Measurements from ENCODE around the gene TRAPPC2. TPM values are rescaled to one million over a fixed set of nuclear protein-coding genes. Genes with fewer than 3 reads are reported as not detected.
"Not testable (repeated sequence)": the region's sequence is repeated elsewhere in the genome, so short reads cannot be mapped to it uniquely, and the experiment has no call there.

TRAPPC2 gene
- total RNA-seq, 1 donor from 2014 or later: 16.6 TPM

DNA sequence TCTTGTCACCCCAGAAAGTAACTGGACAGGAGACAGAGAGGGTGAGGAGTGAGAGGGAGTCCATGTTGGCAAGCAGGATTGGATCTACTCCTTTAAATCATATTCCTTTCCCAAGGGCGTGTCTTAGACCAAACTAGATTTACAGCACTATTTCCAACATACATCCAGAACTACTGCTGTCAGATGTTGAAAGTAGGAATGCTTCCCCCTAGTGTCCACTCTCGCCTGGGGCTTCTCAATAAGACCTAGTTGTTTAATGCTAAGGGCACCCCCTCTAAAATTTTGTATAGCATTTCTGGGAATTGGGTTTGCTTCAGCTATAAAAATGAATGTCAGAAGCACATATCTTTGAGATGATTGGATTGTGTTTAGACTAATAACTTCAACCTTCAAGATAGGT lies 13.4 kb upstream of the TRAPPC2 start:
- no peak overlapping the region for H3K27ac ChIP-seq
- no peaks in the 10 kb centered on the region for H3K4me1 ChIP-seq
- DNase-seq (no peak), ATAC-seq (peak; percentile 64)
- peak; percentile 47 for TF ChIP-seq CTCF (IDR thresholded peaks at IDR 0.05)
- H3K27me3 ChIP-seq: no peaks in the 10 kb centered on the region
- H3K36me3 ChIP-seq: peaks cover 14% of the 10 kb centered on the region
- no peaks in the 10 kb centered on the region for H3K9me3 ChIP-seq
- H3K4me3 ChIP-seq: no peak overlapping the region
- intact Hi-C loops (cut with DNase I): no loop called here

DNA sequence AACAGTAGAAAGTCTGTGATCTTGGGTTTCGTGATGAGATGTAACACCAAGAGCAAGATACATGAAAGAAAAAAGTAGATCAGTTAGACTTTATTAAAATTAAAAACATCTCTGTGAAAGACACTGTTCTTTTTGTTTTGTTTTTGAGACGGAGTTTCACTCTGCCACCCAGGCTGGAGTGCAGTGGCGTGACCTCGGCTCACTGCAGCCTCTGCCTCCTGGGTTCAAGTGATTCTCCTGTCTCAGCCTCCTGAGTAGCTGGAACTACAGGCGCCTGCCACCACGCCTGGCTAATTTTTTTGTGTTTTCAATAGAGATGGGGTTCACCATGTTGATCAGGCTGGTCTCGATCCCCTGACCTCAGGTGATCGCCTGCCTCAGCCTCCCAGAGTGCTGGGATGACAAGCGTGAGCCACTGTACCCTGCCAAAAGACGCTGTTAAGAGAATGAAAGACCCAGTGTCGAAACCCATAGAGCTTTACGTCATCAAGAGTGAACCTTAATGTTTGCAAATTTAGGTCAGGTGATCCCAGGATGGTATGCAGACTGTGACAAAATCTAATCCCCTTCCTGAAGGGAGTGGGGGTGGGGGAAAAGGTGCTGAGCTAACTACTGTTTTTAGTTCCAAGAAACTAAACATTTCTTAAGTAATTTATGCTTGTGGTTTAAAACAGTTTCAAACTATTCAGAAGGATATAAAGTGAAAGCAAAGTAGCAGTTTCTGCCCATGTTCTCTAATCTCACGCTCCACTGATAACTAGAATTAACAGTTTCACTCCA lies 8.2 kb upstream of the TRAPPC2 start:
- intact Hi-C loops (cut with DNase I): no loop called here
- no peak overlapping the region for H3K27ac ChIP-seq
- no peak for DNase-seq

GRCh38 chrX:13741695-13742094 lies 7.3 kb upstream of the TRAPPC2 start:
- H3K9me3 ChIP-seq: no peaks in the 10 kb centered on the region
- H3K4me3 ChIP-seq: no peak overlapping the region
- no peaks in the 10 kb centered on the region for H3K4me1 ChIP-seq
- intact Hi-C loops (cut with DNase I): no loop called here
- peaks cover 12% of the 10 kb centered on the region for H3K36me3 ChIP-seq
- ATAC-seq (no peak), DNase-seq (no peak)
- no peak overlapping the region for H3K27ac ChIP-seq
- no peaks in the 10 kb centered on the region for H3K27me3 ChIP-seq
- TF ChIP-seq CTCF (IDR thresholded peaks at IDR 0.05): no peak

More for the DNA sequence above, 8.2 kb upstream of the TRAPPC2 start:
- H3K4me3 ChIP-seq: no peak overlapping the region
- H3K27me3 ChIP-seq: no peaks in the 10 kb centered on the region
- peak; percentile 75 for ATAC-seq
- H3K36me3 ChIP-seq: peaks cover 14% of the 10 kb centered on the region
- no peaks in the 10 kb centered on the region for H3K4me1 ChIP-seq
- H3K9me3 ChIP-seq: no peaks in the 10 kb centered on the region
- TF ChIP-seq CTCF (IDR thresholded peaks at IDR 0.05): no peak

DNA sequence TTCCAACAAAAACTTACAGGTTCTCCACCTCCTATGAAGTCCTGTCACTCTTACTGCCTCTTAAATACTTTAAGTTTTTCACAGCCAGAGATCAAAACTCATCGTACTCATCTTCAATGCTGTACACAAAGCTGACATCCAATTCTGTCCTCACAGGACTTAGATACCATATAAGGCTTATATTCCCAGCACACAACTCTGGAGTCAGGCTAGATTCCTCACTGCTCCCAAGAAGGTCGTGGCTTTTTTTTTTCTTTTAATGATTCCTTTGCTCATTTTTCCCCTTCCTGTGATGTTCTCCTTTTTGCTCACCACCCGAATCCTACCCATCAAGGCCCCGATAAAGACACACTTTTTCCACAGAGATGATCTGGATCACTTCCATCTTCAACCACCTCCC lies 914 bp downstream of the TRAPPC2 start:
- H3K9me3 ChIP-seq: no peaks in the 10 kb centered on the region
- peak overlapping the region; percentile 88 for H3K27ac ChIP-seq
- H3K27me3 ChIP-seq: no peaks in the 10 kb centered on the region
- no peak for TF ChIP-seq CTCF (IDR thresholded peaks at IDR 0.05)
- H3K4me3 ChIP-seq: peak overlapping the region; percentile 70
- no peaks in the 10 kb centered on the region for H3K4me1 ChIP-seq
- intact Hi-C loops (cut with DNase I): no loop called here
- no peak for ATAC-seq
- DNase-seq: no peak
- H3K36me3 ChIP-seq: no peaks in the 10 kb centered on the region

DNA sequence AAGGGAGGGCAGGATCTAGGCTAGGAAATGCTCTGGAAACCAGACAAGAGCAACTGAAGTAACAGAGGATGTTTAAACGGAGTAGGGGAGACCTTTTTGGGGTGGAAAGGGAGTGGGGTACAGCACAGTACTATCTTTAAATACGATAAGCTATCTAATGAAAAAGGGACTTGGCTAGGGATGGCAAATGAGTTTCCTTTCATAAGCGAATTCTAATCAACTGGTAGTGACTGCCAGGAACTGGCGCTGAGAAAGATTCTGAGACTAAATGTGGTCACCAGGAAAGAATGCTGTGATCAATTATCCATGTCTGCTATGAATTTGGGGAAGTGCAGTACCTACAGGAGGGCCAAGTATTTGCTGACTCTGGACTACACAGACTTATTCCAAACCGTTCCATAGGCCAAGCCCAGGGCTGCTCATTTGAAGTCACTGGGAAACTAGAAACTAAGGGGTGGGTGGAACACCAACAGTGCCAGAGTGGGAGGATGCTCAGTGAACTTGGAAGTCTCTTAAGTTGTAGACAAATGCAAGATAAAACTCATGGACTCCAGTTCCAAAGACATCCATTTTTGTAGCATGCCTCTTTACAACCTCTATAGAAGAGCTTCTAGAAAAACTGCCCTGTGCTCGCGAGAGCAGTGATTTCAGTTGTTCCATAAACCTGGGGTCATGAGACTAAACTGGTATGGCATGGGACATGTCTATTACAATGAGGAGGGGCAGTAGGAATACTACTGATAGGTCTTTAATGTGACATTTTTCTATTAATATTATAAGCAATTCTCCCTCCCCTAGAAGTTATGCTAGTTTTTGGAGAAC lies 2.0 kb downstream of the TRAPPC2 start:
- ATAC-seq (no peak), DNase-seq (no peak)
- H3K27me3 ChIP-seq: no peaks in the 10 kb centered on the region
- intact Hi-C loops (cut with DNase I): no loop called here
- H3K36me3 ChIP-seq: no peaks in the 10 kb centered on the region
- no peaks in the 10 kb centered on the region for H3K9me3 ChIP-seq
- H3K4me3 ChIP-seq: no peak overlapping the region
- no peaks in the 10 kb centered on the region for H3K4me1 ChIP-seq
- H3K27ac ChIP-seq: no peak overlapping the region
- no peak for TF ChIP-seq CTCF (IDR thresholded peaks at IDR 0.05)

GRCh38 chrX:13730523-13730922 lies 3.9 kb downstream of the TRAPPC2 start:
- H3K9me3 ChIP-seq; H3K4me1 ChIP-seq; H3K27ac ChIP-seq; ATAC-seq; H3K4me3 ChIP-seq; intact Hi-C loops (cut with DNase I); DNase-seq; H3K27me3 ChIP-seq; H3K36me3 ChIP-seq: not testable (repeated sequence)

- DNase-seq; H3K4me1 ChIP-seq; H3K36me3 ChIP-seq; ATAC-seq; H3K27me3 ChIP-seq; H3K4me3 ChIP-seq; H3K9me3 ChIP-seq; H3K27ac ChIP-seq; intact Hi-C loops (cut with DNase I): not testable (repeated sequence)
Measured at GRCh38 chrX:13726583-13726982, 7.8 kb downstream of the TRAPPC2 start.

- intact Hi-C loops (cut with DNase I); H3K36me3 ChIP-seq; H3K27me3 ChIP-seq; H3K4me1 ChIP-seq; H3K9me3 ChIP-seq; H3K27ac ChIP-seq; ATAC-seq; H3K4me3 ChIP-seq; DNase-seq: not testable (repeated sequence)
Measured at GRCh38 chrX:13724878-13725277, 9.5 kb downstream of the TRAPPC2 start.
